Left hindlimb (tissue), 1 donor: ENCODE measurements around the gene E2F6.

Source experiments
- DNase-seq: peaks from one replicate; pipeline ENCODE4 v3.0.0-alpha.2; 2018

The E2F6 gene

DNA sequence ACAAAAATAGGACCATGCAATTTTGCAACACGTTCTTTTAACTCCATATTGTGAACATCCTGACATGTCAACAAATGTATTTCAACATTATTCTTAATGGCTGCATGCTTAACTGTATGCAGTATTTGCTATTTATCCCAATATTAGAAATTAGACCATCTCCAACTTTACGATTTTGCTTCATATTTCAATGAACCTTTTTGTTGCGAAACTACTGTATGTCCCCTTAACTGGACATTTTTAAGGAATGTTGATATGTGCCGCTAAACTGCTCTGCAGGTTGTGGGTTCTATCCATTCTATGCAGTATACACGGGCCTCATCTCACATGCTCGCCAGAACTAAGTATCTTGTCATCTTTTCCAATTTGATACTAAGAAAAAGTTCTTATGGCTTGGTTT is 11.1 kb downstream of the E2F6 start:
- no peak for DNase-seq

DNA sequence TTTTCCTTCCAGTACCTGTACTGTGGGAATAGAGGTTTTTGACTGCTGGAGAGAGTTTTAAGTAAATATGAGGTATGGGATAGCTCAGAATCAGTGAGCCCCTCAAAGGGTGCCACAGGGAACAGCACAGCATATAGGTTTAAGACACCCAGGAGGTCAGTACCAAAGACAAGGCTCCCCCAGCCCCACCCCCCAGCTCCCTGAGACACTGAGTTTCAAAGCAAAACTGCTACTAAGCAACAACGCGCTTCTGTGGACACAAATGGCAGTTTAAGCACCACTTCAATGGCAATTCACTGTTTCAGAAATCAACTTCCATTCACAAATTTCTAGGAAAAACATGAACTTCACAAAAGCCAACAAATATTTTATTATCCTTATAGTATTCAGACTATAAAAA is 15.2 kb downstream of the E2F6 start:
- no peak for DNase-seq

DNA sequence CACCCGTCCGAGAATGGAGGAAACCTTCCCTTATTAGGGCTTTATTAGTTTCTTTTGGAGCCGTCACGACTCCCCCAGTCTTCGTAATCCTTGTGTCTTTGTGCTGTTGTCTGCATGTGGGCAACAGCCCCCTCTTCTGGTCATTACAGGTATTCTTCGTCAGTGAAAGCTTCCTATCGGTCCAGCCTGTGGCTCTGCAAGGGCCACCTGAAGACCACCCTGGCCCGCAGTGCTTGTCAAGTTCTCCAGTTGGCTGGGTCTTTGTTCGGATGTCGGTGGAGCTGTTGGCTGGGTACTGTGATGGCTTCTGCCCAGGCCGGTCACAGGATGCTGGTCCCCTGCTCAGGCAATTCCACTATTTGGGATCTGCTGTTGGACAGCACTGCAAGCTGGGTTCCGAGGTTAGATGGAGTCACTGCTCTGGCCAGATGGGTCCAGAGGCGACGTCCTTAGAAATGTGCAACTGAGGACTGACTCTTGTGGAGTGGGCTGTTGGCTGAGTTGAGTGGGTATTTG is 19.2 kb downstream of the E2F6 start:
- DNase-seq: peak; percentile 63

DNA sequence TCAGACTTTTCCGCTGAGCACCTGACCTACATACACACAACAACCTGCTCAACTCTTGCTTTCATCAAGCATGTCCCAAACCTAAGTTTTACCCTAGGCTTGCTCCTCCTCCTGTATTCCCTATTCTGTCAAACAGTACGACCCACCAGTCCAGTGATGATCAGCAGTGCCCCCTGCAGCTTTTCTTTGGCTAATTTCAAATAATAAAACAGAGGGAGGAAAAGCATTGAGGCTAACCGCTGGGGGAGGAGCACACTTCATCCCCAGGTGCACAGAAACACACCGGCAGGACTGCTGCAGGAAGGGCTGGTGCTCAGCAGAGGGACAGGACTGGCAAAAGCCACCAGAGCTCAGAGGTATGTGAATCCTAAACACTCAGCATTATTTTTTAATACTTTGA is 21.2 kb downstream of the E2F6 start:
- DNase-seq: no peak

DNA sequence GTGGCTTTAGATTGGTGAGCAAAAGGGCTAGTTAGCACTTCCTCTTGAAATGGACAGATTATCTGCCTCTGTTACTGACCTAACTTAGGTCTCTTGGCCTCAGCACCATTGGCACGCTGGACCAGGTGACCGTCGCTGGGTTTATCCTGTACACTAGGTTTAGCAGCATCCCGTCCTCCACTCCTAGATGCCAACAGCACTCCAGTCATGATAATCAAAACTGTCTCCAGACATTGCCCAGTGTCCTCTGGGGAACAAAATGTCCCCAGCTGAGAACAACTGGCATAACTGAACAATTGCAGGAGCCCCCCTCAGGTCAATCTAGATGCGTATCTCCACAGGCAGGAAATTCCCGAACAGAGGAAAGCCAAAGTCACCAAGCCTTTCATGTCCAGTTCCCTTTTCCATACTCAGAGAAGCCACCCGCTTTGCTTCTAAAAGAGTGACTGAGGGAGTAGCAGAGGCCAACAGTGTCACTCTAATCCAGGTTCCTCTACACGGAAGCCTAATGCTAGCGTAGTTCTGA is 27.3 kb downstream of the E2F6 start:
- DNase-seq: no peak

DNA sequence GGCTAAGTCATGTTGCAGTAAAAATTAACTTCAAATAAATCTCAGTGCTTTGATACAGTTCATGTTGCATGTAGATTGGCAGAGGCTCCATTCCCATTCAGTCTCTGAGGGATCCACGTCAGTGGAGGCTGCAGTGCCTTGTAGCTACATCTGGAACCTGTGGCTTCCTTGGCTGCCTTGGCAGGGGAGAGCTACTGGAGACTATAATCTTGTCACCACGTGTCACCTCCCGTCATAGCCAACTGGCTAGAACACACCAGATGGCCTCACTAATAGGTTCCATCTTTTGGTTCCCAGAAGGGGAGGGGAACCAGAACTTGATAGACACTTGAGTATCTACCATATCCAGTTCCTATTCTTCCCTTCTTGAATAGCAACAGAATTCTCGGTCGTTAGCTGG is 28.4 kb downstream of the E2F6 start:
- DNase-seq: no peak

DNA sequence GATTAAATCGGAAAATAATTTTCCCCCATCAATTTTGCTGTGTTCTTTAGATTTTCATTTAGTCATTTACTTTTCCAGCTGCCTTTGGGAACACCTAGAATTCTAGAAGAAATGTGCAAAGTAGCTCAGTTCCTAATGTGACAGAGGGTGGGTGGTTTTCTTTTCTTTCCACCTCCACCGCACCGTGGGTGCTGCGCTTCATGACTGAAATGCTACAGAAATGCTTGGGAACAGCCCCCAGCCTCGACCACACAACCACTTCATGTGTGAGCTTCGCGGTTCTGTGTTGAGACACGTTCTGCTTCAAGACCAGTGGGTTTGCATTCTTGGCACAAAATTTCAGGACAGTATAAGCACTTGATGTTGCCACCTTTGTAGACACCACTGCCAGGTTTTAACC is 30.9 kb downstream of the E2F6 start:
- no peak for DNase-seq

DNA sequence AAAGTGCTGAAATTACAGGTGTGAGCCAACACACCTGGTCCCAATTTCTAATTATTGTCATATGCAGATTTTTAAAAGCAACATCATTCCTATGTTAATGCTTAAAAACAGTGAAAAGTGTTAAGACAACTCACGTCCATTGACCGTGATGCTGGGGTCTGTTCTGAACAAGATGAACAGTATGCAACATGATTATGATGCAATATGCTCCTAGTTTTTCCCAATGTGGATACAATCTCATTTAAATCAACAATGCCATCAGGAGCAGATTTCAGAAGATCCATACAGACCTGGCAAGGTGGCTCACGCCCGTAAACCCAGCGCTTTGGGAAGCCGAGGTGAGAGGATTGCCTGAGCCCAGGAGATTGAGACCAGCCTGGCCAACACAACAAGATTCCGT is 31.5 kb downstream of the E2F6 start:
- no peak for DNase-seq

DNA sequence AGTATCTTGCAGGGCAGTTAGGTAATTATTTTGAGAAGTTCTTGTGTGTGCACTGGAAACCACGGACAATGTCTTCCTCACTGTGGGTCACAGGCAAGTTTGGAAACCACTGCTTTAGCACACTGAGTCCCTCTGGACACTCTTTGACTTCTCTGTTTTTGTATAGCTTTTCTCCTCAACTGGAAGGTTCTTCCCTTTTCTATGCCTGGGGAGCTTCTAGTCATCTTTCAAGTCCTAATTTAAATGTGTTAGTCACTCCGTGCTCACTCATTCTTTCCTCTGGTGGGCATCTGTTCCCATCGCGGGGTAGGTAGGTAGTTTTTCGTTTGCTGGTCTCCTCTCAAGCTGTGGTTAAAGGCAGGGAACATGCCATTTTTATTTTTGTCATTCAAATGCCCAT is 32.1 kb downstream of the E2F6 start:
- no peak for DNase-seq

DNA sequence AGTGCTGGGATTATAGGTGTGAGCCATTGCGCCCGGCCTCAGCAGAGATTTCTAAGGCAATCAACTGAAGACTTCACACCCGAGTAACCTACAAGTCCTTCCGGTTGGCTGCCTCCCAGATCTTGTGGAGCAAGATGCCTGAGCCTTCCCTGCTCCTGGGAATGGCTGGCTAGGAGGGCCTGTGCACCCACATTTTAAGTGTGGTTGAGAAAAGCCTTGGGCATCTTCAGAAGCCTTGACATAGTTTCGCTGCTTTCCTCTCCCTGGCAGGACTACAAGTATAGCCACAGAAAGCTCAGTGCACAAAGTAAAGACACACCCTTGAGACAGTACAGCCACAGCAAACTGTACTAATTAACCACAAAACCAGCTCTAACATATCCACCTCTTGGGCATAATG is 35.2 kb downstream of the E2F6 start:
- DNase-seq: no peak

DNA sequence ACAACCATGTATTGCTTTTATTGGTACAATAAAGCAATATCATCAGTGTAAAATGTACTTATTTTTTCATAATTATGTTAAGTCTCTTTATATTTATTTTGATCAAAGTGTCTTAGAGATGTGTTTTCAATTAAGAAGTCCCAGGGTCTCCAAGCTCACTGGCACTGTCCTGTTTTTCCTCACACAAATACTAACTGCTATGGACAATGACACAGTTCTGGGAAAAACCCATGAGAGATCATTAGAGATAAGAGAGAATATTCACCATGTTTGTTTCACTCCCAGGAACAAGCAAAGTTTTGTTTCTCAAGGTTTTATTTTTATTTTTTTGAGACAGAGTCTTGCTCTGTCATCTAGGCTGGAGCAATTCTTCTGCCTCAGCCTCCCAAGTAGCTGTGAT is 38.7 kb downstream of the E2F6 start:
- DNase-seq: no peak

DNA sequence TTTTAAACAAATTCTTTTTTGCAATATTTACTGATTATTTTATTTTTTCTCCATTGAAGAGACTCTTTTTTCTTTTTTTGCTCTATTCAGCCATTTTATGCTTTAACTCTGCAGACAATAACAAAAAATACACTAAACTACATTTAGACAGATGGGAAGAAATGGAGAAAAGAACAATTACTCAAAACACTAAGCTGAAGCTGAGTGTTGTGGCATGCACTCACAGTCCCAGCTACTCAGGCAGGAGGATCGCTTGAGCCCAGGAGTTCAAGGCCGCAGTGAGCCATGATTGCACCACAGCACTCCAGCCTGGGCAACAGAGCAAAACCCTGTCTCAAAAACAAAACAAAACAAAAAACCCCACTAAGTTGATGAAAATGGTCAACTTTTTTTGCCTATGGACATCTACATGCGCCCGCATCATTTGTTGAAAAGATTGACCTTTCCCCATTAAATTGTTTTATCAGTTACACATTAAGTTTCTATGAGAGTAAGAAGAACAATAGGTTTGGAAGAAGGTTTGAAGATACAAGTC is 43.0 kb downstream of the E2F6 start:
- DNase-seq: no peak

DNA sequence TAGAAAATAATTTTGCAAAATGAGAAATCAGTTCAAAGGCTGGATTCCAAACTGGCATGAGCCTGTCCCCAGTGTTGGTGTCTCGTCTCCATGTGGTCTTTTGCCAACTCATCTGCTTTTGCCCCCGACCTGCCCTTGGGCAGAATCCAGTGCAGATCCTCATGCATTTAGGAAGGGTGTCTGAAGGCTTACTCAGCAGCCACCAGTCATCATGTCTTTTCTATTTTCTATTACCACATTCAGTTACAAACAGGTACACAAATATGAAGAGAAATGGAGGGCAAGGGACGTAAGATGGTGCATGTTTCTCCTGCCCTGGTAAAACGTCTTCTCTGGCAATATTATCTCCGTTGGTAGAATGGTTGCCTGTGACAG is 43.5 kb downstream of the E2F6 start:
- DNase-seq: no peak

DNA sequence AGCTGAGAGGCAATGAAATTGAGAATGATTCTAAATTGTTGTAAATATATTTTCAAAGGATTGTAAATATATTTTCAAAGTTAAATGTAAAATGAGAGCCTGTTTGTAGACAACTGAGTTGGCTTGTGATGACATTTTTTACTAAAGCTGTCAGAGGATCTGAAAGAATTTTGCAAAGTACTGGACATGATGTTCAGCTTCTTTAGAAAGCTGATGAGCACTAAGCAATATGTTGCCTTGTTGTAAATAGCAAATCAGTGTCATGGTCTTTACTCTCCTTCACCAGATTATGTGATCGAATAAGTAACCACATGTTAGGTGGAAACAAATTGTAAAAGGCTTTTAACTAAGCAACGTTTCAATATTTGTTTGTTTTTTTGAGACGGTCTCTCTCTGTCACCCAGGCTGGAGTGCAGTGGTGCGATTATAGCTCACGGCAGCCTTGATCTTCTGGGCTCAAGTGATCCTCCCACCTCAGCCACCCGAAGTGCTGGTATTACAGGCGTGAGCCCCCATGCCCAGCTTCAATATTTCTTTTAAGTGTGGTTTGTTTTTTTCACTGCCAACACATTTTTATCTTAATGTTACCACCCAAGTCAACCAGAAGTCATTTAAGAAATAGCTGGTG is 44.0 kb downstream of the E2F6 start:
- no peak for DNase-seq

DNA sequence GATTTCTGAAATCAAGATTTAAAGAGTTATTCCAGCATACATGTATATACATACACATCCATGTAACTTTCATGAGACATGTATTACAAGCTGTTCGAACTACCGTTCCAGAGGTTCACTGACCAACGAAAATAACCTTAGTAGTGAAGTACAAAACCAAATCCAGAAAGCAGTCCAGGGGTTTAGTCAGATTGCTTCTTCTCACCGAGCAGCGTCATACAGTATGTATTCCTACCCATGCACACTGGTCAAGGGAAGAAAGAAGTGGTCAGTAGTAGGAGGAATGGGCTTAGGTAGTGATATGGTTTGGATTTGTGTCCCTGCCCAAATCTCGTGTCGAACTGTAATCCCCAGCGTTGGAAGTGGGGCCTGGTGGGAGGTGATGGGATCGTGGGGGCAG is 45.3 kb downstream of the E2F6 start:
- DNase-seq: no peak

DNA sequence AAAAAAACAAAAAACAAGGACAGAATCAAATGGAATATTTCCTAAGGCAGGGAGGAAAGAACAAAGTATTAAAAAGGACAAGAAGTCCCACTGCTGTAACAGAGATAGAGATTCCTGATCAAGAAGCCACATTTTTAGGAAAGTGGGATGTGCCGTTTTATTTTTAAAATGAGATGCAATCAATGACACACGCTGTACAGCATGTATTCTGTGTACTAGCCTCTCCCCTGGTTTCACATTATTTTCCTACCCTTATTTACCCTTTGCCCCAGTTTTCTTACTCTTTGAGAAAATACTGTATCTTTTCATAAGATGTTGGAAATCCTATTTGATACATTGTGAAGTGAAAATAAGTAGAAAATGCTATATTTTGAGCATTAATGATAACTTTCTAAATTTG is 45.8 kb downstream of the E2F6 start:
- DNase-seq: no peak

DNA sequence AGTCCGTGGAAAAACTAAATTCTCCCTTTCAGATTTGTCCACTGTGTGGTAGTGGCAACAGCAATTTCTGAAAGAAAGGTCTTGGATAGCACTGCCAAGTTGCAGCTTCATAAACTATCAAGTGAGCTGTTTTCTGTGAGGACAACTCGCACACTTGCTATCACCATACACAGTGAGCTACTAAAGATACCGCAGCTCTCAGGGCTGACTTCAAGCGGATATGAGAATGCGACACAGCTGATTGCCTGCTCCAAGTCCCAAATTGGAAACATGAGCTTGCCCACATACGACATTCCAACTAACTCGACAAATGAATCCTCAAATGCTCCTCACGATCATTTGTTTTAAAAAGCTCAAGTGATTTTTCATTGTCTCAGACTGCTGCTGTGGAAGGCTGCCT is 46.2 kb downstream of the E2F6 start:
- DNase-seq: no peak

DNA sequence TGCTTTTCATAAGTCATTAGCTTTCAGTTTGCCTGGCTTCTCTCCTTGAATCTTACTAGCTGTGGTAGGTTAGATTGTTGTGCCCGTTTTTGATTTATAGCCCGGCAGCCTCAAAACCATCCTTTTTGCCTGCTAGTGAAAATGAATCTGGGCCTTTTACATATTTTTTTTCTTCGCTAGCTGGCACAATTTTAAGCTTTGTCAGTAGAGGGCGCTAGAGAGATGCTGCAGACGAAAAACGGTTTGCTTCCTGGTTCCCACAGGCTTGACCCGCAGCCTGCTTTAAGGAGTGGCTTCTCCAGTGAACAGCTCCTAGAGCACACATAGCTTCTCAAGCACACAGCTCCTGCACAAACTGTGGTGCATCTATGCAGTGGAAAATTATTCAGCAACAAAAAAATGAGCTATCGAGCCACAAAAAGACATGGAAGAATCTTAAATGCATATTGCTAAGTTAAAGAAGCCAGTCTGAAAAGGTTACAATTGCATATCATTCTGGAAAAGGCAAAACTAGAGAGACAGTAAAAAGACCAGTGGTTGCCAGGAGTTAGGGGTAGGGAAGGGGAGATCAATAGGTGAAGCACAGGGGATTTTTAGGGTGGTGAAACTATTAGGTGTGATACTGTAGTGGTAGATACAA is 47.9 kb downstream of the E2F6 start:
- DNase-seq: no peak

DNA sequence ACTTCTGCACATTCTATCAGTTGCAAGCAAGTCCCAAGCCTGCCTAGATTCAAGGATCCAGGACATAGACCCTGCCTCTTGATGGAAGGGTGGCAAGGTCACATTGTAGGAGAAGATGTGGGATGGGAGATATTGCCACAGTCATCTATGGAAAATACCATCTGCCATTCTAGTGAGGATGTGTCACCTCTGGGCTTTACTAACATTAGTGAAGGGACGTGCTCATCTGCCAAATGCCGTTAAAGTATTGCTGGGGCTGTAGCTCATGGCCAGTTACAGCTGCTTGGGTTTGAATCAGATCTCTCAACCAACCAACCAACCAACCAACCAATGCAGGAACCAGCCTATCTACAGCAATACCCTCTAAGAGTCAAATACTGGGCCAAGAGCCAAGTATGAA is 49.0 kb downstream of the E2F6 start:
- DNase-seq: no peak

DNA sequence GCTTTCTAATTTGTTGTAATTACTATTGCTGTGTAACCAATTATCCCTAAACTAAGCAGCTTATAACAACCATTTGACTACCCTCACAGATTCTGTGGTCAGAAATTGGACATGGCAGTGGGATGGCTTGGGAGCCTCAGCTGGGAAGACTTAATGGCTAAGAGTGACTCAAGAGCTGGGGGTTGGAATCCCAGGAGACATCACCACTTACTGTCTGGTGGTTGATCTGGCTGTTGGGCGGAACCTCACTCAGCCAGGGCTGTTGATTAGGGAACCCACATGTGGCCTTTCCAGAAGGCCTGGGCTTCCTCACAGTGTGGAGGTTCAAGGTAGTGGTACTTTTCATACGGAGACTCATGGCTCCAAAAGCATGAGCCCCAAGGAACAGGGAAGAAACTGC is 49.8 kb downstream of the E2F6 start:
- DNase-seq: no peak

DNA sequence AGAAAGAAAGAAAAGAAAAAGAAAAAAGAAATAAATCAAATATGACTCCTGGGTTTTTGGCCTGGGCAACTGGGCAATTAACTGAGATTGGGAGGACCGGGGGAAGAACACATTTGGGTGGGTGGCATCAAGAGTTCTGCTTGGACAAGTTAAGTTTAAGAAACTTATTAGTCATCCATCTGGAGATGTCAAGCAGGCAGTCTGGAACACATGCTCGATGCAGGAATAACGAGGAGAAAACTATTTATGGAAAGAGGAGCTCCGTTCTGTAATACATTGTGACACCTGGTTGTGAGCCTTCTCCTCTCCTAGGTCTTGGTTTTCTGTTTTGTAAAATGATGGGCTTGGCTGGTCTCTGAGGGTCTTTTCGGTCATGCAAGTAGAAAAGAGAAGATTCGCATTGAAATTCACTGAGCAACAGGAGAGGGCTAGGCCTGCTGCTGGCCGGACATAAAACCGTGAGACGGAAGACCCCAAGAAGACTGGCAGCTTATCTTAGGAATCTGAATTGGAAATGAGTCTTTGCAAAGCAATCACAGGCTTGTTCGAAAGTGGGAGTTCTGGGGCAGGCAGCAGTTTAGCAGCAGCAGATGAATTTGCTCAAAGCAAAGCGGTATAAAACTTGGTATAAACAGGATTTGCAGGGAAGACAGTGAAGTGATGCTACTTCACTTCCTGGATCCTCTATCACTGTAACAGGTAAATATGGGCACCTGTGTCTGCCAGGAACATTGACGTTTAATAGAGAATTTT is 51.4 kb downstream of the E2F6 start:
- no peak for DNase-seq

DNA sequence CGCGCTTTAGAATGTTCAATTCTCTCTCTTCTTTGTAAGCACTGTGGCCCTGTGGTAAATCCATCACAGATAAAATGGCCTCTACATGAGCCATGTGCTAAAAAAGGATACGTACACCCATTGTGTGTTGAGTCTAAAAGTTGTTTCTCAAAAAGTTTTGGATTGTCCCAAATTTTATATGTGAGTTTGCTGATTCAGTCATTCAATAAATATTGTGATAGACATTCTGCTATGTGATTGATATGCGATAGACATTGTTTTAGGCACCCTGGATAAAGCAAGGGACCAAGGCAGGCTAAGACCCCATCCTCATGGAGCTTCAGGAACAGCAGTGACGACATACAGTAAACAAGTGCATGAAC is 53.5 kb downstream of the E2F6 start:
- no peak for DNase-seq

DNA sequence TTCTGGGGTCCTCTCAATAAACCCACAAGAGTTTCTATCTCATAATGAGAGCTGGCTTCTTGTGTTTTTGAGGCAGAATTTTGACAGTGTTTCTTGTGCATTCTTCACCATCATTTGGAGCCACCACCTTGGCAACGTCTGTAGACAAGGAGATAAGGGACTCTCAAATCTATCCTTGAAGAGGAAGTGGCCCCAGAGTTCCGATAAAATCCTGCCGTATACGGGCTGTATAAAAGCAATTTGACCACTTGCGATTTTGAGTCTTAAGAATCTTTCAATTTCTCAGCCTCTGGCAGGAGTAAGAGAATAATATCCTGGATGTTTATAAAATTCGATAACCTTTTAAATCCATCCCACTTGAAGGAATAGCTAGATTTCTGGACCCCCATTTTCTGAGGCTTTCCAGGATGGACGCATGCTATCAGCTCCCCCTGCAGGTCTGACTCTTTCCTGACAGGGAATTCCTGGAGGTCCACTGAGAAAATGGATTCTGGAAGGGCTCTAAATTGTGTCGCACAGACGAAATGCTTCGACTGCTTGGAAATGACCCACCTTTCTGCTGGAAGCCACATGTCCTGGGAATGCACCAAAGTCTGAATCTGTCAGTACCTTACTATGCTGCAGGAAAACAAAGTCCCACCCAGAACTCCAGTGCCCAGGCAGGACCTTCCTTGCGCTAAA is 54.1 kb downstream of the E2F6 start:
- DNase-seq: peak; percentile 58
